HG03060 (cell line): ENCODE results near the gene CHRNA3.
"Not testable (repeated sequence)": the region's sequence is repeated elsewhere in the genome, so short reads cannot be mapped to it uniquely, and the experiment has no call there.

ENCODE experiments used
- ATAC-seq: cut with Tn5 transposase; IDR thresholded peaks from one replicate; pipeline ENCODE4 v1.9.1; 2021; ENCODE audit warnings: low read depth, moderate number of reproducible peaks; ENCODE audit not compliant: unreplicated experiment

Gene CHRNA3

GRCh38 chr15:78565951-78566774, 54.6 kb downstream of the CHRNA3 start:
- ATAC-seq: no peak

- ATAC-seq: peak; percentile 61
Measured at GRCh38 chr15:78565097-78565950, 55.5 kb downstream of the CHRNA3 start, which contains the start of gene CHRNA5. CHRNA5 (plus strand) TSS chr15:78565520; CDS start chr15:78565720, 200 bp downstream.

- ATAC-seq: no peak
Measured at GRCh38 chr15:78564743-78565096, 56.1 kb downstream of the CHRNA3 start.

GRCh38 chr15:78563092-78563491, 57.7 kb downstream of the CHRNA3 start:
- no peak for ATAC-seq

- ATAC-seq: no peak
Measured at GRCh38 chr15:78561490-78561889, 59.3 kb downstream of the CHRNA3 start.

GRCh38 chr15:78560201-78560600, 60.6 kb downstream of the CHRNA3 start:
- not testable (repeated sequence) for ATAC-seq

- no peak for ATAC-seq
Measured at GRCh38 chr15:78552597-78552996, 68.2 kb downstream of the CHRNA3 start.

GRCh38 chr15:78551902-78552301, 68.9 kb downstream of the CHRNA3 start:
- ATAC-seq: no peak

- no peak for ATAC-seq
Measured at GRCh38 chr15:78550815-78551214, 70.0 kb downstream of the CHRNA3 start.

- ATAC-seq: no peak
Measured at GRCh38 chr15:78550194-78550593, 70.6 kb downstream of the CHRNA3 start.
